ENCODE data around the gene MYOG. TPM values are rescaled to one million over a fixed set of nuclear protein-coding genes. Genes with fewer than 3 reads are reported as not detected.

The MYOG gene
- total and polyA plus RNA-seq, 2 experiments from 2014 or later = not detected

DNA sequence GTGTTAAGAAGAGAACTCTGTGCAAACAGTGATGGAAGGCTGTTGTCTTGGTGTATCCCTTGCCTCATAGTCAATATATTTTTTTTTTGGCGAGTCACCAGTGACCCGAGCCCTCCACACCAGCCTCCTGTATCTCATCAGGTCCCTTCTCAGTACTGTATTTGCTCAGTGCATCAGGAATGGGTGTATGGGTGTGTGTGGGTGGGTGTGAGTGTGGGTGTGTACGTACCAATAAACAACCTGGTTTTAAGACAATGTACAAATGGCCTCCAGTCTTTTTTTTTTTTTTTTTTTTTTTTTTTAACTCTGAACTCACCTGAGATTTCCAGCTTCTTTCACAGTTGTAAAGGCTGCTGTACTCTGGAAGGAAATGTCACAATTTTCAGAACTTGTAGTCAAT lies 7.3 kb downstream of the MYOG start:
- Histone ChIP-seq H3K36me3 (ENCODE audit: insufficient read depth) (no peaks in the 10 kb centered on the region), H3F3A (replicated peaks; ENCODE audit: low read depth) (no peaks in the 10 kb centered on the region), H3K27ac (ENCODE audit: low read depth) (no peak overlapping the region), H3K4me3 (no peak overlapping the region), H3K4me2 (no peak overlapping the region), H4K20me1 (replicated peaks; ENCODE audit: insufficient read depth) (no peaks in the 10 kb centered on the region), H3K79me2 (replicated peaks; ENCODE audit: insufficient read depth) (no peaks in the 10 kb centered on the region), H2AFZ (no peak overlapping the region), H3K4me1 (ENCODE audit: insufficient read depth) (peaks cover 17% of the 10 kb centered on the region), H3K27me3 (ENCODE audit: insufficient read depth) (peaks cover 43% of the 10 kb centered on the region), H3K9me2 (ENCODE audit: insufficient read depth) (no peaks in the 10 kb centered on the region)
- Mint-ChIP-seq H3K36me3 (ENCODE audit: low read depth) (no peaks in the 10 kb centered on the region; the same call in 2 of the 3 replicates), H3K4me3 (no peak overlapping the region), H3K27ac (no peak overlapping the region), H3K27me3 (ENCODE audit: insufficient read depth, low read depth, poor library complexity) (peaks cover 29% of the 10 kb centered on the region), H3K4me1 (peaks cover 28% of the 10 kb centered on the region), H3K9me3 (no peaks in the 10 kb centered on the region)
- no peak for DNase-seq (ENCODE audit: low spot score)
- TF ChIP-seq, protein P1, sequence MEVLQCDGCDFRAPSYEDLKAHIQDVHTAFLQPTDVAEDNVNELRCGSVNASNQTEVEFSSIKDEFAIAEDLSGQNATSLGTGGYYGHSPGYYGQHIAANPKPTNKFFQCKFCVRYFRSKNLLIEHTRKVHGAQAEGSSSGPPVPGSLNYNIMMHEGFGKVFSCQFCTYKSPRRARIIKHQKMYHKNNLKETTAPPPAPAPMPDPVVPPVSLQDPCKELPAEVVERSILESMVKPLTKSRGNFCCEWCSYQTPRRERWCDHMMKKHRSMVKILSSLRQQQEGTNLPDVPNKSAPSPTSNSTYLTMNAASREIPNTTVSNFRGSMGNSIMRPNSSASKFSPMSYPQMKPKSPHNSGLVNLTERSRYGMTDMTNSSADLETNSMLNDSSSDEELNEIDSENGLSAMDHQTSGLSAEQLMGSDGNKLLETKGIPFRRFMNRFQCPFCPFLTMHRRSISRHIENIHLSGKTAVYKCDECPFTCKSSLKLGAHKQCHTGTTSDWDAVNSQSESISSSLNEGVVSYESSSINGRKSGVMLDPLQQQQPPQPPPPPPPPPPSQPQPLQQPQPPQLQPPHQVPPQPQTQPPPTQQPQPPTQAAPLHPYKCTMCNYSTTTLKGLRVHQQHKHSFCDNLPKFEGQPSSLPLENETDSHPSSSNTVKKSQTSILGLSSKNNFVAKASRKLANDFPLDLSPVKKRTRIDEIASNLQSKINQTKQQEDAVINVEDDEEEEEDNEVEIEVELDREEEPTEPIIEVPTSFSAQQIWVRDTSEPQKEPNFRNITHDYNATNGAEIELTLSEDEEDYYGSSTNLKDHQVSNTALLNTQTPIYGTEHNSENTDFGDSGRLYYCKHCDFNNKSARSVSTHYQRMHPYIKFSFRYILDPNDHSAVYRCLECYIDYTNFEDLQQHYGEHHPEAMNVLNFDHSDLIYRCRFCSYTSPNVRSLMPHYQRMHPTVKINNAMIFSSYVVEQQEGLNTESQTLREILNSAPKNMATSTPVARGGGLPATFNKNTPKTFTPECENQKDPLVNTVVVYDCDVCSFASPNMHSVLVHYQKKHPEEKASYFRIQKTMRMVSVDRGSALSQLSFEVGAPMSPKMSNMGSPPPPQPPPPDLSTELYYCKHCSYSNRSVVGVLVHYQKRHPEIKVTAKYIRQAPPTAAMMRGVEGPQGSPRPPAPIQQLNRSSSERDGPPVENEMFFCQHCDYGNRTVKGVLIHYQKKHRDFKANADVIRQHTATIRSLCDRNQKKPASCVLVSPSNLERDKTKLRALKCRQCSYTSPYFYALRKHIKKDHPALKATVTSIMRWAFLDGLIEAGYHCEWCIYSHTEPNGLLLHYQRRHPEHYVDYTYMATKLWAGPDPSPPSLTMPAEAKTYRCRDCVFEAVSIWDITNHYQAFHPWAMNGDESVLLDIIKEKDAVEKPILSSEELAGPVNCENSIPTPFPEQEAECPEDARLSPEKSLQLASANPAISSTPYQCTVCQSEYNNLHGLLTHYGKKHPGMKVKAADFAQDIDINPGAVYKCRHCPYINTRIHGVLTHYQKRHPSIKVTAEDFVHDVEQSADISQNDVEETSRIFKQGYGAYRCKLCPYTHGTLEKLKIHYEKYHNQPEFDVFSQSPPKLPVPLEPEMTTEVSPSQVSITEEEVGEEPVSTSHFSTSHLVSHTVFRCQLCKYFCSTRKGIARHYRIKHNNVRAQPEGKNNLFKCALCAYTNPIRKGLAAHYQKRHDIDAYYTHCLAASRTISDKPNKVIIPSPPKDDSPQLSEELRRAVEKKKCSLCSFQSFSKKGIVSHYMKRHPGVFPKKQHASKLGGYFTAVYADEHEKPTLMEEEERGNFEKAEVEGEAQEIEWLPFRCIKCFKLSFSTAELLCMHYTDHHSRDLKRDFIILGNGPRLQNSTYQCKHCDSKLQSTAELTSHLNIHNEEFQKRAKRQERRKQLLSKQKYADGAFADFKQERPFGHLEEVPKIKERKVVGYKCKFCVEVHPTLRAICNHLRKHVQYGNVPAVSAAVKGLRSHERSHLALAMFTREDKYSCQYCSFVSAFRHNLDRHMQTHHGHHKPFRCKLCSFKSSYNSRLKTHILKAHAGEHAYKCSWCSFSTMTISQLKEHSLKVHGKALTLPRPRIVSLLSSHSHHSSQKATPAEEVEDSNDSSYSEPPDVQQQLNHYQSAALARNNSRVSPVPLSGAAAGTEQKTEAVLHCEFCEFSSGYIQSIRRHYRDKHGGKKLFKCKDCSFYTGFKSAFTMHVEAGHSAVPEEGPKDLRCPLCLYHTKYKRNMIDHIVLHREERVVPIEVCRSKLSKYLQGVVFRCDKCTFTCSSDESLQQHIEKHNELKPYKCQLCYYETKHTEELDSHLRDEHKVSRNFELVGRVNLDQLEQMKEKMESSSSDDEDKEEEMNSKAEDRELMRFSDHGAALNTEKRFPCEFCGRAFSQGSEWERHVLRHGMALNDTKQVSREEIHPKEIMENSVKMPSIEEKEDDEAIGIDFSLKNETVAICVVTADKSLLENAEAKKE (CRISPR knock-in tag; IDR thresholded peaks at IDR 0.05) = no peak
- TF ChIP-seq, protein P2, sequence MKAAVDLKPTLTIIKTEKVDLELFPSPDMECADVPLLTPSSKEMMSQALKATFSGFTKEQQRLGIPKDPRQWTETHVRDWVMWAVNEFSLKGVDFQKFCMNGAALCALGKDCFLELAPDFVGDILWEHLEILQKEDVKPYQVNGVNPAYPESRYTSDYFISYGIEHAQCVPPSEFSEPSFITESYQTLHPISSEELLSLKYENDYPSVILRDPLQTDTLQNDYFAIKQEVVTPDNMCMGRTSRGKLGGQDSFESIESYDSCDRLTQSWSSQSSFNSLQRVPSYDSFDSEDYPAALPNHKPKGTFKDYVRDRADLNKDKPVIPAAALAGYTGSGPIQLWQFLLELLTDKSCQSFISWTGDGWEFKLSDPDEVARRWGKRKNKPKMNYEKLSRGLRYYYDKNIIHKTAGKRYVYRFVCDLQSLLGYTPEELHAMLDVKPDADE (IDR thresholded peaks at IDR 0.05) = no peak
- TF ChIP-seq STAT1 (IDR thresholded peaks at IDR 0.05; ENCODE audit: unreplicated experiment) (no peak), EZH2 (IDR thresholded peaks at IDR 0.05; ENCODE audit: low read depth, unreplicated experiment) (no peak)
- no peak for ATAC-seq

DNA sequence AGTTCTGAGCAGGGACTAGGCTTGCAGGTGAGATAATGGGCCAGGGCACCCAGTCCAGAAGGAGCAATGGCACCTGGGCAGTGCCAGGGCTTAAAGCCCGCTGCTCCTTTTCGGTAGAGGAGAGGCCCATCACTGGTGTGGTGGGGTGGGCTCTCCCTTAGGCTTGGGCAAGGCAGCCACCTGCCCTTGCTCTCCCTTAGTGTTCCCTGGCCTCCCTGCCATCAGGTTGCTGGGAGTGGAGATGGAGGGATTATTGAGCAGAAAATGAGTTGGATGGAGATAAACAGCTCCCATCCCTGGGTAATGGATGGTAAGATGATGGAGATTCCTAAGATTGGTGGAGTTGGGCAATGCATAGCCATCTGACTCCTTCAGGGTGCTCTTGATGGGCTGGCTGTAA lies 7.9 kb downstream of the MYOG start:
- H3K27ac Mint-ChIP-seq = no peak overlapping the region
- H3K36me3 Mint-ChIP-seq (ENCODE audit: low read depth) = no peaks in the 10 kb centered on the region; the same call in 2 of the 3 replicates
- no peaks in the 10 kb centered on the region for H3K9me3 Mint-ChIP-seq
- Histone ChIP-seq H4K20me1 (replicated peaks; ENCODE audit: insufficient read depth) (no peaks in the 10 kb centered on the region), H3K4me3 (no peak overlapping the region), H3K4me2 (no peak overlapping the region), H3F3A (replicated peaks; ENCODE audit: low read depth) (no peaks in the 10 kb centered on the region), H3K79me2 (replicated peaks; ENCODE audit: insufficient read depth) (no peaks in the 10 kb centered on the region), H3K27me3 (ENCODE audit: insufficient read depth) (peaks cover 44% of the 10 kb centered on the region), H3K27ac (ENCODE audit: low read depth) (no peak overlapping the region), H3K9me2 (ENCODE audit: insufficient read depth) (no peaks in the 10 kb centered on the region), H3K4me1 (ENCODE audit: insufficient read depth) (peaks cover 17% of the 10 kb centered on the region), H2AFZ (no peak overlapping the region), H3K36me3 (ENCODE audit: insufficient read depth) (no peaks in the 10 kb centered on the region)
- peaks cover 33% of the 10 kb centered on the region for H3K27me3 Mint-ChIP-seq (ENCODE audit: insufficient read depth, low read depth, poor library complexity)
- DNase-seq (ENCODE audit: low spot score) (no peak), ATAC-seq (no peak)
- H3K4me1 Mint-ChIP-seq = peaks cover 26% of the 10 kb centered on the region
- no peak overlapping the region for H3K4me3 Mint-ChIP-seq
- no peak for TF ChIP-seq POLR2AphosphoS5 (IDR thresholded peaks at IDR 0.05; ENCODE audit: low read depth)
- TF ChIP-seq, protein P2 (IDR thresholded peaks at IDR 0.05) = no peak
- no peak for TF ChIP-seq NANOG (IDR thresholded peaks at IDR 0.05; ENCODE audit: borderline replicate concordance)
- TF ChIP-seq CREB1 (CRISPR knock-in tag; IDR thresholded peaks at IDR 0.05; ENCODE audit: low read depth) = no peak
- TF ChIP-seq EZH2phosphoT487 (IDR thresholded peaks at IDR 0.05; ENCODE audit: unreplicated experiment) = no peak
- TF ChIP-seq, protein P3, sequence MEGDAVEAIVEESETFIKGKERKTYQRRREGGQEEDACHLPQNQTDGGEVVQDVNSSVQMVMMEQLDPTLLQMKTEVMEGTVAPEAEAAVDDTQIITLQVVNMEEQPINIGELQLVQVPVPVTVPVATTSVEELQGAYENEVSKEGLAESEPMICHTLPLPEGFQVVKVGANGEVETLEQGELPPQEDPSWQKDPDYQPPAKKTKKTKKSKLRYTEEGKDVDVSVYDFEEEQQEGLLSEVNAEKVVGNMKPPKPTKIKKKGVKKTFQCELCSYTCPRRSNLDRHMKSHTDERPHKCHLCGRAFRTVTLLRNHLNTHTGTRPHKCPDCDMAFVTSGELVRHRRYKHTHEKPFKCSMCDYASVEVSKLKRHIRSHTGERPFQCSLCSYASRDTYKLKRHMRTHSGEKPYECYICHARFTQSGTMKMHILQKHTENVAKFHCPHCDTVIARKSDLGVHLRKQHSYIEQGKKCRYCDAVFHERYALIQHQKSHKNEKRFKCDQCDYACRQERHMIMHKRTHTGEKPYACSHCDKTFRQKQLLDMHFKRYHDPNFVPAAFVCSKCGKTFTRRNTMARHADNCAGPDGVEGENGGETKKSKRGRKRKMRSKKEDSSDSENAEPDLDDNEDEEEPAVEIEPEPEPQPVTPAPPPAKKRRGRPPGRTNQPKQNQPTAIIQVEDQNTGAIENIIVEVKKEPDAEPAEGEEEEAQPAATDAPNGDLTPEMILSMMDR (conservative IDR thresholded peaks at IDR 0.05; ENCODE audit: low read depth in 2 of 2) = no peak
